ENCODE data around the gene POLDIP2.

GRCh38 chr17:28326114-28326513 is 31.2 kb downstream of the POLDIP2 start:
- no peak for TF ChIP-seq CTCF (IDR thresholded peaks at IDR 0.05)
- no peak for TF ChIP-seq ZFX (IDR thresholded peaks at IDR 0.05; ENCODE audit: borderline replicate concordance)

All from 22Rv1 (cell line).